ENCODE data around the gene UBTD1. TPM values are rescaled to one million over a fixed set of nuclear protein-coding genes. Genes with fewer than 3 reads are reported as not detected.

The UBTD1 gene
- polyA plus RNA-seq, 2 donors = 5.8 to 6.7 TPM

DNA sequence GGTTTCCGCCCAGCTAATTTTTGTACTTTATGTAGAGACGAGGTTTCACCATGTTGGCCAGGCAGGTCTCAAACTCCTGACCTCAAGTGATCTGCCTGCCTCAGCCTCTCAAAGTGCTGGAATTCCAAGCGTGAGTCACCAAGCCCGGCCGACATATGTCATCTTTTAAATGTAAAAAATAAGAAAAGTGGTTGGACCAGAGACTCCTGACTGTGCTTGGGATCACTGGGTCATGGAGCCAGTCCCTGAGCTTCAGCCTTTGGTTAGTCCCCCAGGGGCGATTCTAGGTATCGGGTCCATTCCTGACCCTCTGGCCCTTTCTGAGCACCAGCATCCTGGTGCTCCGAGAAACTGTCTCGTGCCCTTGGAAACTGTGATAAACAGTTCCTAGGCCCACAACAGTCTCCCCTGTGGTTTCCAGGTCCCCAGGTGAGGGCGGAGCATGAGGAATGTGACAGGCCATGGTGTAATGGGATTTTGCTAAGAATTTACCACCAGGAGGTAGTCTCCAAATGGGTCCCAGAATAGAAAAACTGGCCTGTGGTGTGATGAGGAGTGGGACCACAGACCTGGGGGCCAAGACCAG lies 32.8 kb downstream of the UBTD1 start:
- Histone ChIP-seq H3K4me3 (ENCODE audit: low read depth in 1 of 2, low read length in 2 of 2) (no peak overlapping the region), H3K4me1 (ENCODE audit: control insufficient read depth in 2 of 2, insufficient read depth in 2 of 2, low read length in 1 of 2) (peaks cover 0 to 4% of the 10 kb centered on the region in 2 donors), H3K36me3 (ENCODE audit: control insufficient read depth in 2 of 2, insufficient read depth in 2 of 2, low read length in 1 of 2) (no peaks in the 10 kb centered on the region), H3K27me3 (ENCODE audit: control insufficient read depth in 1 of 2, insufficient read depth in 2 of 2, low read length in 2 of 2) (no peaks in the 10 kb centered on the region), H3K9me3 (ENCODE audit: control insufficient read depth in 2 of 2, insufficient read depth in 1 of 2, low read depth in 1 of 2, low read length in 1 of 2) (no peaks in the 10 kb centered on the region), H3K27ac (ENCODE audit: low read depth in 2 of 2, low read length in 1 of 2) (no peak overlapping the region)
- WGBS, 2 donors = 87 to 91% methylated on average over 10 of the region's 10 CpGs

DNA sequence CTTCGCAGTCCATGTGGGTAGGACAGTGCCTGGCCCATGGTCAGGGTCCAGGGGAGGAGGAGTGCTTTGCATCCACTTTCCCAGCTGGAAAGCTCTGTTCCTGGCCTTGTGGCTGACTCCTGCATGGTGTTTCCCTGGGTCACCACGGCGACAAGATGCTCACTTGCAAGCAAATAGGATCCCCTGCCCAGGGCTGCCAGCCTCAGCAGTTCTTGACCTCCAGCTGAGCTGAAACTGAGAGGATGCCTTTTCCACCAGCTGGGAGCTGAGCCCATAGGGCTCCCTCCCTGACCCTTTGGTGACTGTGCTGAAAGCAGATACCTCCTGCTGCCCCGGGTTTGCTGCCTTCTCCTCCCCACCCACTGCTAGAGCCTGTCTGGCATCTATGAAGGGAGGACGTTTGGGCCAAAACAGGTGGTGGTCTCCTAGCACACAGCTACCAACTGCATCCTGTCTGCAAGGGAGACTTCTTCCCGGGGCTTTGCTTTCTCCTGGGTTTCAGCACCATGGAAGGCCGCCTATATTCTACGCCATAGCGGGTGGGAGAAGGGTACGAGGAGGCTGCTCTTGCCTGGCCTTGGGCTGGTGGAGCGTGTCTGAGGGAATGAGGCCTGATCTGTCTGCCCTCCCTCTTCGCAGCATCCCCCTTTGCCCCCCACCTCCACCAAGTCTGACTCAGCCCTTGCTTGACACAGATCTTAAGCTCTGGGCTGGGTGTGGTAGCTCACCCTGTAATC lies 34.4 kb downstream of the UBTD1 start:
- H3K27ac ChIP-seq (ENCODE audit: low read depth in 2 of 2, low read length in 1 of 2) = no peak overlapping the region
- no peaks in the 10 kb centered on the region for H3K9me3 ChIP-seq (ENCODE audit: control insufficient read depth in 2 of 2, insufficient read depth in 1 of 2, low read depth in 1 of 2, low read length in 1 of 2)
- no peak overlapping the region for H3K4me3 ChIP-seq (ENCODE audit: low read depth in 1 of 2, low read length in 2 of 2)
- H3K36me3 ChIP-seq (ENCODE audit: control insufficient read depth in 2 of 2, insufficient read depth in 2 of 2, low read length in 1 of 2) = no peaks in the 10 kb centered on the region
- 75 to 82% methylated on average over 12 of the region's 12 CpGs for whole genome bisulfite sequencing, 2 donors
- no peaks in the 10 kb centered on the region for H3K27me3 ChIP-seq (ENCODE audit: control insufficient read depth in 1 of 2, insufficient read depth in 2 of 2, low read length in 2 of 2)
- peaks cover 0 to 4% of the 10 kb centered on the region in 2 donors for H3K4me1 ChIP-seq (ENCODE audit: control insufficient read depth in 2 of 2, insufficient read depth in 2 of 2, low read length in 1 of 2)

DNA sequence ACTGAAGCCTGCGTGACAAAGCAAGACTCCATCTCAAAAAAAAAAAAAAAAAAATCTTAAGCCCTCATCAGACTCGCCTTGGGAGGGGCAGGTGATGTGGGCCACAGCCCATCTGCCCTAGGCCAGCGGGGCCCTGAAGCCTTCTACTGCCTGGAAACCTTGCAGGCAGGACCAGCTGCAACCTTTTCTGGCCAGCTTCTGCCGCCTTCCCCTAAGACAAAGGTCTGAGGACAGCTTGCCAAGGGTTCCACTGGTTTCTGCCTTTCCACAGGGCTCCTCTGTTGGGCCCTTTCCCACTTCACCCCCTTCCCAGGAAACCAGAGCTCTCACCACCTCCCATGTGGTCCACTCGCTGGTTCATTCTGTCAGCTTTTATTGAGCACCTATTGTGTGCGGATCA lies 35.2 kb downstream of the UBTD1 start:
- Histone ChIP-seq H3K4me1 (ENCODE audit: control insufficient read depth in 2 of 2, insufficient read depth in 2 of 2, low read length in 1 of 2) (peaks cover 0 to 4% of the 10 kb centered on the region in 2 donors), H3K36me3 (ENCODE audit: control insufficient read depth in 2 of 2, insufficient read depth in 2 of 2, low read length in 1 of 2) (no peaks in the 10 kb centered on the region), H3K27ac (ENCODE audit: low read depth in 2 of 2, low read length in 1 of 2) (no peak overlapping the region), H3K9me3 (ENCODE audit: control insufficient read depth in 2 of 2, insufficient read depth in 1 of 2, low read depth in 1 of 2, low read length in 1 of 2) (no peaks in the 10 kb centered on the region), H3K4me3 (ENCODE audit: low read depth in 1 of 2, low read length in 2 of 2) (no peak overlapping the region), H3K27me3 (ENCODE audit: control insufficient read depth in 1 of 2, insufficient read depth in 2 of 2, low read length in 2 of 2) (no peaks in the 10 kb centered on the region)
- 70 to 82% methylated on average over 6 of the region's 6 CpGs for WGBS, 2 donors

GRCh38 chr10:97534746-97535367 lies 36.1 kb downstream of the UBTD1 start:
- peaks cover 0 to 8% of the 10 kb centered on the region in 2 donors for H3K4me1 ChIP-seq (ENCODE audit: control insufficient read depth in 2 of 2, insufficient read depth in 2 of 2, low read length in 1 of 2)
- no peaks in the 10 kb centered on the region for H3K27me3 ChIP-seq (ENCODE audit: control insufficient read depth in 1 of 2, insufficient read depth in 2 of 2, low read length in 2 of 2)
- 84 to 90% methylated on average over 6 of the region's 6 CpGs for WGBS, 2 donors
- no peaks in the 10 kb centered on the region for H3K9me3 ChIP-seq (ENCODE audit: control insufficient read depth in 2 of 2, insufficient read depth in 1 of 2, low read depth in 1 of 2, low read length in 1 of 2)
- no peak overlapping the region for H3K27ac ChIP-seq (ENCODE audit: low read depth in 2 of 2, low read length in 1 of 2)
- no peaks in the 10 kb centered on the region for H3K36me3 ChIP-seq (ENCODE audit: control insufficient read depth in 2 of 2, insufficient read depth in 2 of 2, low read length in 1 of 2)
- no peak overlapping the region for H3K4me3 ChIP-seq (ENCODE audit: low read depth in 1 of 2, low read length in 2 of 2)

DNA sequence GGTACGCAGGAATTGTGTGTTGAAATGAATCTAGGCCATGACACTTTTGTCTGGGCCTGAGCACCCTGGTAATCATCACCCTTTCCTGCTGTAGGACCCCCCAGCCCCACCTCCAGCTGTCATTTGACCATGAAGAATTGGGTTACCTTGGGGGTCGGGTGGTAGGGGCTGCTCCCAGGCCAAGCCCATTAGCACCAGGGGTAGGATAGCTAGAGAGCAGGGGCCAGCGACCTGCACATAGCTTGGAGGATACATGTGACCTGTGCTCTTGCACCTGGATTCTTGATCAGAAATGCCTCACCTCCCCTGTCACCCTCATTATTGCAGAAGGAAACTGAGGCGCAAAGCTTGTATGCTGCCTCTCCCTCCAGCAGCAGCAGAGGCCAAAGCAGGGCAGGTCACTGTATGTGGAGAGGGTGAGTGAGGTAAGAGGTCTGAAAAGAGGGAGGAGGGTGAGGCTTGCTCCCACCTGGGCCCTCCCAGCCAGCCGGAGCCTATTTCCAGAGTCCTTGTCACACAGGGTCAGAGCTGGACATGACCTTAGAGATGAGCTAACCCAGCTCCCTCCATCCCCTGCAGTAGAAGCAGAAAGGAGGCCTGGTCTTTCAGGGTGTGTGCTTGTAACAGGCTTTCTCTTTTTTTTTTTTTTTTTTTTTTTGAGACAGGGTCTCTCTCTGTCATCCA lies 38.6 kb downstream of the UBTD1 start:
- Histone ChIP-seq H3K9me3 (ENCODE audit: control insufficient read depth in 2 of 2, insufficient read depth in 1 of 2, low read depth in 1 of 2, low read length in 1 of 2) (no peaks in the 10 kb centered on the region), H3K27me3 (ENCODE audit: control insufficient read depth in 1 of 2, insufficient read depth in 2 of 2, low read length in 2 of 2) (no peaks in the 10 kb centered on the region), H3K27ac (ENCODE audit: low read depth in 2 of 2, low read length in 1 of 2) (no peak overlapping the region), H3K4me1 (ENCODE audit: control insufficient read depth in 2 of 2, insufficient read depth in 2 of 2, low read length in 1 of 2) (peaks cover 2 to 17% of the 10 kb centered on the region in 2 donors), H3K36me3 (ENCODE audit: control insufficient read depth in 2 of 2, insufficient read depth in 2 of 2, low read length in 1 of 2) (no peaks in the 10 kb centered on the region), H3K4me3 (ENCODE audit: low read depth in 1 of 2, low read length in 2 of 2) (no peak overlapping the region)
- WGBS, 2 donors = 89 to 91% methylated on average over 5 of the region's 5 CpGs

GRCh38 chr10:97538411-97538810 lies 39.7 kb downstream of the UBTD1 start:
- H3K27me3 ChIP-seq (ENCODE audit: control insufficient read depth in 1 of 2, insufficient read depth in 2 of 2, low read length in 2 of 2) = no peaks in the 10 kb centered on the region
- peak overlapping the region; percentile 36 to 75 for H3K27ac ChIP-seq (ENCODE audit: low read depth in 2 of 2, low read length in 1 of 2)
- no peaks in the 10 kb centered on the region for H3K9me3 ChIP-seq (ENCODE audit: control insufficient read depth in 2 of 2, insufficient read depth in 1 of 2, low read depth in 1 of 2, low read length in 1 of 2)
- H3K4me3 ChIP-seq (ENCODE audit: low read depth in 1 of 2, low read length in 2 of 2) = no peak overlapping the region
- WGBS, 2 donors = 57 to 66% methylated on average over 4 of the region's 4 CpGs
- peaks cover 9 to 24% of the 10 kb centered on the region in 2 donors for H3K4me1 ChIP-seq (ENCODE audit: control insufficient read depth in 2 of 2, insufficient read depth in 2 of 2, low read length in 1 of 2)
- no peaks in the 10 kb centered on the region for H3K36me3 ChIP-seq (ENCODE audit: control insufficient read depth in 2 of 2, insufficient read depth in 2 of 2, low read length in 1 of 2)

DNA sequence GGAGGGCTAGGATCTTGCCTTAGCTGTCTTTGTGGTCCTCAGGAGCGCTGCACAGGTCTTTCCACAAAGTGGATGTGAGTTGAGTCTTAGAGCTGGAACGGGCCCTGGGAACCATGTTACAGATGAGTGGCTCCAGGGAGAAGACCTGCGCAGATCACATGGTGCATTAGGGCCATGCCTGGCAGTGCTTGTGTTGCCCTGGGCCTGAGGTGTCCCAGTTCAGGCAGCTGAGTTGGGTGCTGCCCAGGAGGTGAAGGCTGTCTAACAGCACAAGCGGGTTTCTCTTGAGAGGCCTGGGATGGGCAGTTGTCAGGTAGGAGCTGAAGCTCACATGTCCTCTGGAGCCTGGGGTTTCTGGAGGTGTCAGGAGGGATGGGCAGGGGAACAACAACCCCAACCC lies 40.1 kb downstream of the UBTD1 start:
- Histone ChIP-seq H3K36me3 (ENCODE audit: control insufficient read depth in 2 of 2, insufficient read depth in 2 of 2, low read length in 1 of 2) (no peaks in the 10 kb centered on the region), H3K4me1 (ENCODE audit: control insufficient read depth in 2 of 2, insufficient read depth in 2 of 2, low read length in 1 of 2) (peaks cover 9 to 26% of the 10 kb centered on the region in 2 donors), H3K4me3 (ENCODE audit: low read depth in 1 of 2, low read length in 2 of 2) (no peak overlapping the region), H3K27ac (ENCODE audit: low read depth in 2 of 2, low read length in 1 of 2) (peak overlapping the region; percentile 69 to 75), H3K9me3 (ENCODE audit: control insufficient read depth in 2 of 2, insufficient read depth in 1 of 2, low read depth in 1 of 2, low read length in 1 of 2) (no peaks in the 10 kb centered on the region), H3K27me3 (ENCODE audit: control insufficient read depth in 1 of 2, insufficient read depth in 2 of 2, low read length in 2 of 2) (no peaks in the 10 kb centered on the region)
- 59 to 75% methylated on average over 4 of the region's 4 CpGs for WGBS, 2 donors

DNA sequence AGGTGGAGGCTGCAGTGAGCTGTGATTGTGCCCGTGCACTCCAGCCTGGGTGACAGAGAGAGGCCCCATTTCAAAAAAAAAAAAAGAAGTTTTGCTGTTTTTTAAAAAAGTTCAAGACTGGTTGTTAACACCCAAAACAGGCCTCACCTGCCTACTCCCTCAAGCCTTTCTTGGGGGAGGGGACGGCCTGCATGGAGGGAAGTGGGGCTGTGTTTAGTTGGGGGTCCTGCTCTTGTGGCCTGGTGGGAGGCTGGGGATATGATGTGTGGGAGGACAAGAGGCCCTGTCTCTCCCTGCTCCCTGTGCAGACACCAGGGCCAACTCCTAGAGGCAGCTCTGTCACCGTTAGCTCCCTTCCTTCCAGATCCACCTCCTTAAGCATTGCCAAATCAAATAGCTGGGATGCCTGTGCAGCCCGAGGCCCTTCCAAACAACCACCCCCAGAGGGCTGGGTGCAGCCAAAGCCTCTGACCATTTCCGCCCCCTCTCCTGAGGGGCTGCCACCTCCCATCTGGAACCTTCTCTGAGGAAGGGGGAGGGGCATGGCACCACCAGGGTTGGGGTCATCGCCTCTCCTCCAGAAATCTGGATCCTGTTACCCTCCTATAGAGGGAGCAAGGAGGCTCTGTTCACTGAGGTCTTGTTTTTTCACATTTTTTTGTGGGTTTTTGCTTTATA lies 40.9 kb downstream of the UBTD1 start:
- Histone ChIP-seq H3K27me3 (ENCODE audit: control insufficient read depth in 1 of 2, insufficient read depth in 2 of 2, low read length in 2 of 2) (no peaks in the 10 kb centered on the region), H3K27ac (ENCODE audit: low read depth in 2 of 2, low read length in 1 of 2) (peak overlapping the region; percentile 69 to 75), H3K36me3 (ENCODE audit: control insufficient read depth in 2 of 2, insufficient read depth in 2 of 2, low read length in 1 of 2) (no peaks in the 10 kb centered on the region), H3K9me3 (ENCODE audit: control insufficient read depth in 2 of 2, insufficient read depth in 1 of 2, low read depth in 1 of 2, low read length in 1 of 2) (no peaks in the 10 kb centered on the region), H3K4me1 (ENCODE audit: control insufficient read depth in 2 of 2, insufficient read depth in 2 of 2, low read length in 1 of 2) (peaks cover 9 to 22% of the 10 kb centered on the region in 2 donors), H3K4me3 (ENCODE audit: low read depth in 1 of 2, low read length in 2 of 2) (no peak overlapping the region)
- WGBS, 2 donors = 54 to 63% methylated on average over 6 of the region's 6 CpGs
